Mucosa of stomach (tissue), 1 donor: ENCODE results near the gene GPC6.

Experiments
- H3K27me3 ChIP-seq: one replicate; pipeline ENCODE4 v1.7.0; 2013; ENCODE audit warnings: mild to moderate bottlenecking, low read length; ENCODE audit not compliant: control insufficient read depth, insufficient read depth
- H3K36me3 ChIP-seq: one replicate; pipeline ENCODE4 v1.7.0; 2013; ENCODE audit warnings: low read length; ENCODE audit not compliant: control insufficient read depth, insufficient read depth
- H3K4me1 ChIP-seq: one replicate; pipeline ENCODE4 v1.7.0; 2013; ENCODE audit warnings: mild to moderate bottlenecking, low read length; ENCODE audit not compliant: control insufficient read depth, insufficient read depth
- H3K4me3 ChIP-seq: one replicate; pipeline ENCODE4 v1.7.0; 2013; ENCODE audit warnings: low read length
- H3K9ac ChIP-seq: one replicate; pipeline ENCODE4 v1.7.0; 2013; ENCODE audit warnings: mild to moderate bottlenecking, low read length, moderate library complexity
- H3K9me3 ChIP-seq: one replicate; pipeline ENCODE4 v1.7.0; 2013; ENCODE audit warnings: mild to moderate bottlenecking, low read length, moderate library complexity; ENCODE audit not compliant: control insufficient read depth
- donor health status: Pancreatic carcinoma.

The GPC6 gene

GRCh38 chr13:93259527-93260080 lies 33.0 kb downstream of the GPC6 start:
- Histone ChIP-seq H3K4me3 (no peak overlapping the region), H3K36me3 (no peaks in the 10 kb centered on the region), H3K9me3 (no peaks in the 10 kb centered on the region), H3K9ac (no peak overlapping the region), H3K27me3 (no peaks in the 10 kb centered on the region), H3K4me1 (no peaks in the 10 kb centered on the region)

GRCh38 chr13:93260591-93260990 lies 34.0 kb downstream of the GPC6 start:
- Histone ChIP-seq H3K27me3 (no peaks in the 10 kb centered on the region), H3K36me3 (no peaks in the 10 kb centered on the region), H3K4me1 (no peaks in the 10 kb centered on the region), H3K9ac (no peak overlapping the region), H3K4me3 (no peak overlapping the region), H3K9me3 (no peaks in the 10 kb centered on the region)

- H3K36me3 ChIP-seq: no peaks in the 10 kb centered on the region
- no peaks in the 10 kb centered on the region for H3K27me3 ChIP-seq
- no peaks in the 10 kb centered on the region for H3K4me1 ChIP-seq
- no peak overlapping the region for H3K4me3 ChIP-seq
- H3K9ac ChIP-seq: no peak overlapping the region
- no peaks in the 10 kb centered on the region for H3K9me3 ChIP-seq
These were observed 36.2 kb downstream of the GPC6 start for GRCh38 chr13:93262729-93263345.

GRCh38 chr13:93264876-93265275 lies 38.3 kb downstream of the GPC6 start:
- no peak overlapping the region for H3K4me3 ChIP-seq
- H3K27me3 ChIP-seq: no peaks in the 10 kb centered on the region
- no peaks in the 10 kb centered on the region for H3K36me3 ChIP-seq
- H3K9ac ChIP-seq: no peak overlapping the region
- no peaks in the 10 kb centered on the region for H3K9me3 ChIP-seq
- no peaks in the 10 kb centered on the region for H3K4me1 ChIP-seq

GRCh38 chr13:93265800-93266199 lies 39.2 kb downstream of the GPC6 start:
- H3K36me3 ChIP-seq: no peaks in the 10 kb centered on the region
- no peak overlapping the region for H3K4me3 ChIP-seq
- H3K9me3 ChIP-seq: no peaks in the 10 kb centered on the region
- no peaks in the 10 kb centered on the region for H3K27me3 ChIP-seq
- no peaks in the 10 kb centered on the region for H3K4me1 ChIP-seq
- no peak overlapping the region for H3K9ac ChIP-seq

GRCh38 chr13:93266681-93267080 lies 40.1 kb downstream of the GPC6 start:
- no peaks in the 10 kb centered on the region for H3K4me1 ChIP-seq
- H3K36me3 ChIP-seq: no peaks in the 10 kb centered on the region
- H3K4me3 ChIP-seq: no peak overlapping the region
- H3K9me3 ChIP-seq: no peaks in the 10 kb centered on the region
- H3K9ac ChIP-seq: no peak overlapping the region
- no peaks in the 10 kb centered on the region for H3K27me3 ChIP-seq

- Histone ChIP-seq H3K9ac (no peak overlapping the region), H3K4me3 (no peak overlapping the region), H3K9me3 (no peaks in the 10 kb centered on the region), H3K4me1 (no peaks in the 10 kb centered on the region), H3K27me3 (no peaks in the 10 kb centered on the region), H3K36me3 (no peaks in the 10 kb centered on the region)
These were observed 41.9 kb downstream of the GPC6 start for GRCh38 chr13:93268327-93269028.

GRCh38 chr13:93270769-93271742 lies 44.4 kb downstream of the GPC6 start:
- no peaks in the 10 kb centered on the region for H3K9me3 ChIP-seq
- no peak overlapping the region for H3K4me3 ChIP-seq
- no peaks in the 10 kb centered on the region for H3K36me3 ChIP-seq
- no peaks in the 10 kb centered on the region for H3K27me3 ChIP-seq
- no peak overlapping the region for H3K9ac ChIP-seq
- H3K4me1 ChIP-seq: no peaks in the 10 kb centered on the region

GRCh38 chr13:93279982-93280381 lies 53.4 kb downstream of the GPC6 start:
- Histone ChIP-seq H3K4me1 (no peaks in the 10 kb centered on the region), H3K9ac (no peak overlapping the region), H3K27me3 (no peaks in the 10 kb centered on the region), H3K9me3 (no peaks in the 10 kb centered on the region), H3K36me3 (no peaks in the 10 kb centered on the region), H3K4me3 (no peak overlapping the region)

- Histone ChIP-seq H3K27me3 (no peaks in the 10 kb centered on the region), H3K36me3 (no peaks in the 10 kb centered on the region), H3K9ac (no peak overlapping the region), H3K4me3 (no peak overlapping the region), H3K9me3 (no peaks in the 10 kb centered on the region), H3K4me1 (no peaks in the 10 kb centered on the region)
These were observed 54.1 kb downstream of the GPC6 start for GRCh38 chr13:93280688-93281087.

- Histone ChIP-seq H3K4me3 (no peak overlapping the region), H3K27me3 (no peaks in the 10 kb centered on the region), H3K4me1 (no peaks in the 10 kb centered on the region), H3K9me3 (no peaks in the 10 kb centered on the region), H3K36me3 (no peaks in the 10 kb centered on the region), H3K9ac (no peak overlapping the region)
These were observed 56.6 kb downstream of the GPC6 start for GRCh38 chr13:93283255-93283654.

GRCh38 chr13:93284064-93284463 lies 57.5 kb downstream of the GPC6 start:
- Histone ChIP-seq H3K9me3 (no peaks in the 10 kb centered on the region), H3K9ac (no peak overlapping the region), H3K4me3 (no peak overlapping the region), H3K27me3 (no peaks in the 10 kb centered on the region), H3K4me1 (no peaks in the 10 kb centered on the region), H3K36me3 (no peaks in the 10 kb centered on the region)
